NCI-H128 (cell line): ENCODE data around the gene TNFAIP8.

Experiments
- DNase-seq: peaks from one replicate; lab custom pipeline; 2025; ENCODE audit not compliant: unreplicated experiment; lab: John Stamatoyannopoulos, UW

TNFAIP8 gene

DNA sequence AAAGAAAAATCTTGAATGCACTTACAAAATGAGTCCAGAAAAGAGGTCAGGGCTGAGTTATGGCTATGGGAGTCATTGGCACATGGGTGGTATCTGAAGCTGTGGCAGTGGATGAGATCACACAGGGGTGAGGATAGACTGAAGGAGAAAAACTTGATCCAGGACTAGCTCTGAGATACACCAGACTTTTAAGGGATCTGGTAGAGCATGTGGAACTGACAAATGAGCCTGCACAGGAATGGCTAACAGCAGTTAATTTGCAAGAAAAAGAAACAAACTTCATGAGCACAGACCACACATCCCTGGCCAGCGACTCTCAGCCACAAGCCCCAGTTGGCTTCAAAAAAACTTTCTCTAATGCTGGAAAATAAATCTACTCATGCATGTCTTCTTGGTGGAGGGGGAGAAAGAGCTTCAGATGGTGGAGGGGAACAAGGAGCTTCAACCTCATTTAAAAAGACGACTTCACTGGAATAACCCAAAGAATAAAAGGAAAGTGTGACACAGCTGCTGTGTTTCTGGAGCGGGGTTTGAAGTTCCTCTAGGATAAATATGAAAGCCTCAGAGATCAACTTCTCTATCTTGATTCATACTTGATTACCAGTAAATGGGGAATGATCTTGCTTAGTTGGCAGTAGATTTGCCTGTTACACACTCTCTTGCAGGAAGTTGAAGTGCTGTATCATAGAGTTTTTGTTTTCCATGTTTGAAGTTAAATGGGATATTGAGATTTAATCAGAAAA is 33.6 kb downstream of the TNFAIP8 start:
- DNase-seq: no peak

DNA sequence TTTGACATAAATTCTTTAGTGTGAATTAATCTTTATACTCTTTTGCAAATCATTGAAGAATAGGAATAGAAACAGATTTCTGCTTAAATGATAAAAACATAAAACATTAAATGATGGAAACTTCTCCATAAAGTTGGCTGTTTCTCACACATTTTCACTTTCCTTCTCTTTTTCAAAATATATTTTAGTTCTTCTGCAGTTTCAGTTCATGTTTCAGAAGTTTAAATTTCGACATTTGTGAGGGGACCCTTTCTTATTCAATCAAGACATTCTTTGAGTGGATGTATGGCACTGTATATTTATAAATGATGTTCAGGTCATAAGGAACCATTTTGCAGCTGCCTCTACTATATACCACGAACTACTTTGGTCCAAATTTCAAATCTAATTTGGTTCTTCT is 34.6 kb downstream of the TNFAIP8 start:
- DNase-seq: no peak

DNA sequence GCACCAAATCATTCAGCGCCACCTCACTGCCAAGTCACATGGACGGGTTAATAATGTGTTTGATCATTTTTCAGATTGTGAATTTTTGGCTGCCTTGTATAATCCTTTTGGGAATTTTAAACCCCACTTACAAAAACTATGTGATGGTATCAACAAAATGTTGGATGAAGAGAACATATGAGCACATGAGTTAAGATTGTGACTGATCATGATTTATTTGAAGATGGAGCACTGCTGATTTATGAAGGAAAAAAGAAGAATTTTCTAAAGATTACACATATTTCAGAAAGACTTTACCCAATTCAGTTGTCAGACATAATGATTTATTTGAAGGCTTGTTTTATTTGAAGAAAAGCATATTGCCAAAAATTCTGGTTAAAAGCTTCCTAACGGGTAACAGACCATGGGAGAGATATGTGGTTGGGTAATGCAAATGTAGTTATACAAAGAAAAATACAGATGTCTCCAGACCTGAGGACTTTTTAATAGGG is 37.4 kb downstream of the TNFAIP8 start:
- DNase-seq: no peak

DNA sequence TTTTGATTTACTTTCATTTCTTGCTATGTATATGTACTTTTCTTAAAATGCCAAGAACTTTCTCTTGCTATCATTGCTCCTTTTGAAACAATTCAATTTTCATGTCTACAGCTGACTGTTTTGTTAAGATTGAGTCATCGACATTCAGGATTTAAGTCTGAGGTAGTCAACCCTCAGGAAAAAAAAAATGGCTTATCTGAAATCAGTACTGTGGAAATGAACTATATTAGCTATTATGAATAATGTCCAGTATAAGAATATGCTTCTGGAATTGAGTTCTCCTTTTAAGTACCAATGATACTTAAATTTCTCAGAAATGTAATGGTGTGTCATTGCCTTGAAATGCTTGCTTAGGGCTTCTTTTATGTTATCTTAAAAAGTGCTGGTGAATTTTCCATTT is 37.9 kb downstream of the TNFAIP8 start:
- DNase-seq: no peak

DNA sequence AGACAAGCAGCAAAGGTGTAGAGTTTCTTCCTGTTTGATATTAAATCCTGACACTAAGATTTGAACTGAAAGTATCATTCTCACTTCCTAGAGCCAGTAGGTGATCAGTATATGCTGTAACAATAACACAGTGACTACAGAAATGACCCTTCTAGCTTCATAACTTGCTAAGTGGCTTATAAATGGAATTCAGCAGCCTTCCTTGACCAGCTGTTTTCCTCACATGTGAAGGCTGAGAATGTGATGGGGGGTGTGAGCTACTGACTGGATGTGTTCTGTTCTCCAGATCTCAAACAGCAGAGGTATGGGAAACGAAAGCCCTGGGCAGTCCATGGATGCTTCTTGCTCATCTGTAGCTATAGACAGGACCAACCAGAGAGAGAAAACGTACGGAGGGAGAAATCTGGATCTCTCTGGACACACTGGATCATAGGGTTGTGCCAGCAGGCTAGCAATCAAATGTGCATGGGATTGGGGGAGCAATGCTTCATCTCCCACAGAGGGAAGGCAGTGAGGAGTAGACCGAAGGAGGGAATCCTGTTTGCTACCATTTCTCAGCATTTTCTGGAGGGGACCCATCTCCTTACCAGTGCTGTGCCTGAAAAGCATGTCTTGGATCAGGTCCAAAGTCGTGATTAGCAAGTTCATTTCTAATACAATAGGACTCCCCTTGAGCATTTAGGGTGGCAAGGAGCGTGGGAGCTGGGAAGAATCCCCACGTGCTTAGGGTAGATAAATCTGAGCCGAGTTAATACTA is 39.4 kb downstream of the TNFAIP8 start:
- no peak for DNase-seq

DNA sequence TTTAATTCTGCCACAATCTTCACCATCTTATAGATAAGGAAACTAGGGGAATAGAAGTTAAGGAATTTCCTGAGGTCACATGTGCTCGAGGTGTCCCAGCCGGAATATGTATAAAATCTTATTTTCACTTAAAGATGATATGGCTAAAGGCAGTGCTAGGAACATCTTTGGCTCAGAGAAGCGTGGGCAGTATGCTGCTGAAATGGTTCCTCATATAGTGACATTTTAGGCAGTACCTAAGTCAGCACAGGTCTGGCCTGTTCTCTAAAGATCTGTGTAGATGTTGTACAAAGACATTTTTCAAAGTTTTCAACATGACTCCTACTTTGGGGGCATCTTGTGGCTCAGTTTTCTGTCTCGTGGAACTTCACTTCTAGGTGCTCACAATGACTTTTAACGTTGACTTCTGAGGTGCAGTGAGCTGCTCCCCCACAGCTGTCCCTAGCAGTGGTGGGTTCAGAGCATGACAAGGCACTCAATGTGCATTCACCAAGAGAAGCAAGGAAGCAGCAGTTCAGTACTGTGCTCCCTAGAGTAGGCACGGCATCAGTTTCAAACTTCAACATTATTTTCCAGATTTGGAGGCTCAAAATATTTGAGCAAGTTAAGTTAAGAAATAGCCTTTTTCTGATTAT is 40.3 kb downstream of the TNFAIP8 start:
- no peak for DNase-seq

DNA sequence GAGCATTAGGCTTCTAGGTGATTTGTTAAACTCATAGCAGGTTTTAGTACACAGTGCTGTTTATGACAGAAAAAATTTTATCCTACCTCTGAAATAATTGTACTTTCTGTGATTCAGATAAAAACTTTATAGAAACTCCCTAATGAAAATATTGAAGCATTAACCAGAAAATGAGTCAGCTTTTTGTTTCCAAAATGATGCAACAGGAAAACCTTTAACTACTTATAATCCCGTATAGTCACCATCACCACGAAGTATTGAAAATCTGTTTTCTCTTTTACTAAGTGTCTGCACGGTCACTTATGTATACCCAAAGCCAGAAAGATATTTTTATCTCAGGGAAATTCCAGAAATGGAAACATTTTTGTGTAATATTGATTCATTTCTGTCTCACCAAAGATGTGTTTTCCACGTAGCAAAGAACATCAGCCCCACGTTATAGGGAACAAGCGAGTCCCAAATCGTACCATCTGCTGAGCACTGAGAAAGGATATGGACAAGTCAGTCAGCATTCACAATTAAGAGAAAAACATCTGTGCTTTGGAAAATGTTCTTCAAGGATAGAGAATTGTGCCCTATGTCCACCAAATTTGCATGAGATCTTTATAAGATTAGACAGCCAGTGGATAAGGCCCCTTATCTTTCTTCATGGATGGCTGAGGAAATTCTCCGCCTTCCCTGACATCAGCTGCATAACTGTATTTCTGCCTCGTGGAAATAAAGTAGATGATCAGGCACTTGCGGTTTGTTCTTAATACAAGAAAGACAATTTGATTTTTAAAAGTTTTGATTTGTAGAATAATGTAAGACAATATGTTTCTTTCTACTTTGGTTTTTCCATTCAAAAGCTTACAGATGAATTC is 41.9 kb downstream of the TNFAIP8 start:
- DNase-seq: no peak

DNA sequence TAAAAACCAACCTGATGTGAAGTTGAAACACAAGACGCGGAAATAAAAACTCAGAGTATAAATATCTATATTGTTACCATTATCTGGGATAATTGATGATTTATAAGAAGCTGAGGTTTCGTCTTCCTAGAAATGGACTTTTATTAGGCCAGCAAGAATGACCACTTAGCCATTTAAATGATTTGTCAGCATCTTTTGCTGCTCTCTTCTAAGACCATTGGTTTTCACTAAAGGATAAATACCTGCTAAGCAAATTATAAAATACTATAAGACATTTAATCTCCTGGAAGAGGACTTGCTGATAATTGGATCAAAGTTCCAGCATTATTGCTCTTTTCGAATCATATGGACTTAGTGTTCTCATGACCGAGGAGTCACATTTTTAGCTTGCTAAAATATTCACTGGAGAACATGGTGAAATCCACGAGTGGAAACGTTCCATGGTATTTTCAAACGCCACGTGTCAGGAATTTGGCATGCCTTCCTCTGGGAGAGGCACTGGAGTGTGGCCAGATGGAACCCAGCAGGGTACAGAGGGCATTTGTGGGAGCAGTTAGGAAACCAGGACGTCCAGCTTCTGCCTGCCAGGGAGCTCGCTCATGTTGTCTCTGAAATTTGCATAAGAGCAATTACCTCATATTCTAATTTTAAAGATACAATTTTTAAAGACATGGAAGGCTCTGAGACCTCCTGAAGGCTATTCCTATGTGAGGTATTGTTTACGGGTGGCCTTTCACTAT is 43.1 kb downstream of the TNFAIP8 start:
- no peak for DNase-seq

DNA sequence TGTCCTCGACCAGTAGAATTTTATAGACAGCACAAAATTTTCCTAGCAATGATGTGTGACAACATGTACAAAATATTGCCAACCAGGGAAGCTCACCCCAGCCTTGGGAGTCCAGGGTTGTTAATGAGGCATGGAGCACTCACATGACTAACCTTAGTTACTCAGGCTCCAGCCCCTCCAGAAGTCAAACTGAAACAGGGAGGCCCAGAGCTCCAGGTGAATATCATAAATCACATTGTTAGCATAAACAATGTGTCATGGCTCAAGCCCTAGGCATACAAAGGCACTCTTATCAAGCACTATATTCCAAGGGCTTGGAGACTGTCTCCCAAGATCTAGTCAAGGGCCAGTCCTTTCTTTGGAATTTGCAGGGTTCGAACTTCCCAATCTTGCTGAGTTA is 44.4 kb downstream of the TNFAIP8 start:
- no peak for DNase-seq

DNA sequence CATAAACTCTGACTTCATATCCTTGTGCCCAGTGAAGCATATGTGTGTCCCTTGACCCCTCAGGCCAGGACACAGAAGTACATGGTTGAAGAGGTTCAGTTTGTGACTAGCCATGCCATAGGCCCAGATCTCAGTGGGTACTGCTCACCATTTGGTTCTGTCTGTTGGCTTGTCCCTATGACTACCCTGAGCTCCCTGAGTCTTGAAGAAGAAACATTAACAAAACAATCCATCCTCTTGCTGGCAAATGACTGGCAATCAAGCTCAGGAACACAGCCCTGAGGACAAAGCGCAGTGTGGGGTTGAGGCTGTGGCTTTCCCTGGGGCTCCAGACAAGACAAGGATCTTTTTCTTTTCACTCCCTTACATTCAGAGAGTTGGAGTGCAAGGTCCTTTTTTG is 46.3 kb downstream of the TNFAIP8 start:
- no peak for DNase-seq

DNA sequence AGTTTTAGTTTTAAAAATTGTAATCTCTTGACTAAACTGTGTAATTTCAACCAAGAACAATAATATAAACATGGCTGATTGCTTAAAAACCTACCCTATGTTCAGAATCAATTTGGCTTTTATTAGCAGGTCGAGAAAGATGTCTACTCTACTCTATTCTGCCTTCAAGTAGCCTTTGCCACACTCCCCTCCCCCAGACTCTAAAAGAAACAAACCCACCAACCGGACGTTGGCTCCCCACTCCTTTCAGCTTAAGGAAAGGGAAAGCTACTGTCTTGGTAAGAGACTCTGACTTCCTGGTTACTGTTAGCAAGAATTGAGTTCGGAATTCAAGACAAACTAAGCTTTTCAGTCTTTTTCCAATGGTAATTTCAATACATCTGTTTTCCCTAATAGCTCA is 46.7 kb downstream of the TNFAIP8 start:
- no peak for DNase-seq

DNA sequence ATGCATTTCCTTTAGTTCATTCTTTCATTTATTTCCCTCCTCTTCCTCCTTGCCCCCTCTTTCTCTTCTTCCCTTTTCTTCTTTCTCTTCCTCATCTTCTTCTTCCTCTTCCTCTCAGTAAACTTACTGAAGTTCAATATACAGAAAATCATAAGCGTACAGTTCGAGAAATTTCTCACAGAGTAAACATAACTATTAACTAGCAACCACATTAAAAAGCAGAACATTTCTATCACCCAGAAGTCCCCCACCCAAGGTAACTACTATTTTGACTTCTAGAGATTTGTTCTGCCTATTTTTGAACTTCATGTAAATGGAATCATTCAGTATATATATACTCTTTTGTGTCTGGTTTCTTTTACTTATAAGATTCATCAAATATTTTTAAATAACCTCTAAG is 48.2 kb downstream of the TNFAIP8 start:
- no peak for DNase-seq

DNA sequence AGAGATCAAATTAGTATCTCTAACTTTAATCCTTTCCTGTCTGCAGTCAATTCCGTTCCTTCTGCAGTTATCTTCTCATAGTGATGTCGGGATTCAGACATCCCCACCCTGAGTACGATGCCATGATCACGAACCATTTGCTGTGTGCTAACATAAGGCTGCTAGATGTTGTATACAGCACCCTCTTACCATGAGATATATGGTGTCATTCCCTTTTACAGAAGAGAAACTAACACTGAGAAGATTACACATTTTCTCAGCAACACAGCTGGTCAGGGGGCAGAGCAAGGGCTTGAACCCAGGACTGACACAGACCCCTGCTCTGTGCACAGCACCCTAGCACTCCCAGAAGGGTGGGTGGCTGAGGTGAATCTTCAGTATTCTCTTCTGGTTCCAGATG is 49.6 kb downstream of the TNFAIP8 start:
- DNase-seq: no peak

DNA sequence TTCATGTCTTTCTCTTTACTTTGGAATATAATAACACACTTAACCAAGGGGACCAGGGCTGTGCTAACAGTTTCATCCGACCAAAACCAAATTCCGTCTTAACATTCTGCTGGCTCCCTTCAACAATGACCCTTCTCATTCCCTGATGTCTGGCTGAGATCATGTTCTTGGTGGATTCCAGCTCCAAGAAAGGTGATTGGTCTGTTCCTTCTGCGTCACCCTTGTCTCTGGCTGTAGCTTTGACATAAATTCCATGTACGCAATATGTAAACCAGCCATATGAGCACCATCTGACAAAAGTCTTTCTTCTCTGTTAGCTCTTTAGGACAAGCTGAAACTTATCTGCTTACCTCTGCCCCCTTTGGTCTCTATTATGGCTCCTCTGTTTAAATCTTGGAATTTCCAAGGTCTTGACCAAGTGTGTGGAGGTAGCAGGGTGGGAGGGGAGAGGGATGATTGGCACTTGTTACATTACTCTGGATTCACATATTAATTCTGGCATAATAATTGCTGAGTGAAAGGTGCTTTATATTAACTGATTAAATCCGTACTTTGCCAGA is 50.8 kb downstream of the TNFAIP8 start:
- DNase-seq: no peak

DNA sequence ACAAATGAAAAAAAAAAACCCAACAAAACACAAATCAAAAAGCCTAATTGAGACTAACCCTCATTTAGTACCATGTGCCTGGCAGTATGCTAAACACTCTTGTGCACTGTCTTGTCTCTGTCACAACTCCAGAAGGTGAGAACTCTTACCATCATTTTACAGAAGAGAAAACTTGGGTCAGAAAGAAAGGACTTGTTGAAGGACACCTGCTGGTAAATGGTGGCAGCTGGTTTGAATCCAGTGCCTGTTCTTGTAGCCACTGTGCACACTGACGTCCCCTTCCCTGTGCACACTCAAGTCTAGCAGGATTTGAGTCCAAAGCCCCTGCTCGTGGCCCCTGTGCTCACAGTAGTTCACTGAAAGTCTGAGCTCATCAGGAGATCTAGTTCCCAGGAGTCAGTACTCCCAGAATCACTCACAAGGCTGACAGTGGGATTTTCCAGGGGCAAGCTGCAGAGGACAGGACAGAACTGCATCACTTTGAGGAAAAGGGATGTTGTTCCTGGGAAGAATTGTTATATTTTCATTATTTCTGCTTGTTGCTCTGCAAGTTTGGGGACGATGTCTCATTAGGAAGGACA is 53.5 kb downstream of the TNFAIP8 start:
- DNase-seq: no peak

DNA sequence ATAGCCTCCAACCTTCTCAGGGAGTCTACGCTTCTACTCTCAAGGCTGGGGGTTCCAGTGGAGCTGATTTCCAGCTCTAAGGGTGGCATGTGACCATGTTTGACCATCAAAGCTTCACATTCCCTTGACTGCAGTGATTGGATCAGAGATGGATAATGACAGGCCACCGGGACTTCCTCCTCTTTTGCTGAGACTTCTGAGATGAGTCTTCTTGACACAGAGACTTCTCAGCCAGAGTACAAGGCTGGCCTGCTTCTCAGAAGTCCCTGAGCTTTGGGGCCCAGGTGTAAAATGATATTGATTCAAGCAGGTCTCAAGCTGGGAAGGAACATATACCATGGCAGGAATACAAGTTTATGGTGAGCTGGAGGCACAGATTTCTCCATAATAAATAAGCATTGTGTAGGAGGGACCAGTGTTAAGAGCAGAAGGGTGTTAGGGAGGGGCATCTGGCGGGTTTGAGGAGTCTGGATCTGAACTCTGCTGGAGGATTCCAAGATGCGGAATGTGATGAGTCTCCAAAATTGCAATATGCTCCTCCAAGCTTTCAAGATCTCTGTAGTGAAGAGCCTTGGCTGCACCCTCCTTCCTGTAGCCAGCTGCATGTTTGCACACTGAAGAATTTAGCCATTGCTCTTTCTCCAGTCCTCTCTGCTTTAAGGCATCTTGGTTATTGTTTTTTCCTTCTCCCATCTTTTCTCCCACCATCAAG is 54.8 kb downstream of the TNFAIP8 start:
- no peak for DNase-seq

DNA sequence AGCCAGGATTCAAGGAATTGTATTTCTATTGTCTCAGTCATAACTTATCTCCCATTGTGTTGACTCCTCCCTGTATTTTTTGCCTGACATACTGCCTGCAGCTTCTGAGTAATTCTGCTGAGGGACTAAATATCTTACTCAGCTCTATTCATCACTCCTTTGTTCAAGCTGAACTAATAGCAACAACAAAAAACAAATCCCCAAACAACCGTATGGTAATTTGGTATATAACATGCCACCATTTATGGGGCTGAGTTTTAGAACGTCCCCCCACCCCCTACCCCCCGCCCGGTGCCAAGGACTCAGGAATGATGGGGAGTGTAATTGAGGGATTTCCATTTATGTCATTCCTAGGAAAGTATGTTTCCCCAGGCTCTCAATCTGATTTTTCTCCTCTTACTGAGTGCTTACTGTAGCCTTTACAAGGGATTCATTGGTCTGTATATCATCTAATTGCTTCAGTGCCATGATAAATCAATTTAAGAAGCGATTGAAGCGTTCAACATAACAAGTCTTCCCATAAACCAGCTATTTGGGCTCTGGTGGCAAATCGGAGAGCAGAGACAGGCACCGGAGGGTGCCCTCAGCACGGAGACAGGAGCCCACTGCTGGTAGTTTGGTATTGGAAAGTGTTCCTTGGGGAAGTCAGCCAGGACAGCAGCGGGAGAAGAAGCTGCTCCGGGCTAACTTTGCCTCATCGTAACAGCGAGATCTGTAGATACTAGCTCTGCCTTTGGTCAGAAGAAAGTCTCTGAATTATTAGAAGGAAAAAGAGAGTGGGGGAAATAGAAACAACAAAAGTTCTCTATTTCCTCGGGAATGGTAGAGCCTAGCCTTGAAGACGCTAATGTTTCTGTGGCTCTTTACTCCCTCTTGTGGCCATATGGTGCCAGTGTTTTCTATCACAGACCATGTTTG is 55.8 kb downstream of the TNFAIP8 start:
- DNase-seq: no peak
